Right cardiac atrium (tissue), 5 donors: ENCODE measurements around the gene RAD50. TPM values are rescaled to one million over a fixed set of nuclear protein-coding genes. Genes with fewer than 3 reads are reported as not detected.
"Not testable (repeated sequence)": the region's sequence is repeated elsewhere in the genome, so short reads cannot be mapped to it uniquely, and the experiment has no call there.

Experiments
- ATAC-seq, 2 donors: fragments of 200-7000 bp; cut with Tn5 transposase; one replicate each; pipeline versions ENCODE4 v1.8.0 to v1.9.1; 2020; ENCODE audit warnings: moderate library complexity in 2 of 2, mild to moderate bottlenecking in 1 of 2
- DNase-seq, 3 donors: peaks; one replicate each; pipeline ENCODE4 v3.0.0-alpha.2; 2020
- H3K27ac ChIP-seq: one replicate; pipeline ENCODE4 v1.5.1; 2013; ENCODE audit warnings: mild to moderate bottlenecking, low read length, control low read depth, moderate library complexity
- H3K27me3 ChIP-seq: one replicate; pipeline ENCODE4 v1.6.1; 2013; ENCODE audit not compliant: control insufficient read depth, insufficient read depth
- H3K4me1 ChIP-seq: one replicate; pipeline ENCODE4 v1.6.1; 2013; ENCODE audit warnings: low read length; ENCODE audit not compliant: control insufficient read depth, insufficient read depth
- H3K4me3 ChIP-seq: one replicate; pipeline ENCODE4 v1.5.1; 2013; ENCODE audit warnings: low read length, control low read depth
- H3K9me3 ChIP-seq: one replicate; pipeline ENCODE4 v1.6.1; 2013; ENCODE audit warnings: low read length; ENCODE audit not compliant: control insufficient read depth
- WGBS: extraction: QIAGEN DNeasy Blood & Tissue Kit; methylation state at CpG from one replicate; pipeline ENCODE4 v1.1.7; 2013; 5-methylcytosine and 5-hydroxymethylcytosine counted together
- intact Hi-C, 4 donors: fragments of 100-400 bp; cut with DNase I; formaldehyde crosslinking; loops; one replicate each; pipeline versions ENCODE4 v1.11.0 to v1.14.0; 2022 to 2023
- long read RNA-seq, 4 donors: library from polyadenylated mRNA; unstranded; transcript quantifications; one replicate each; pipeline ENCODE4 v2.0.0, GENCODE V29; 2020 to 2021
- polyA plus RNA-seq: library from polyadenylated mRNA; stranded (reverse); fragments of 200-250 nt; gene quantifications from one replicate; pipeline ENCODE4 v1.2.3, GENCODE V29; 2013
- total RNA-seq, 4 donors: library from RNA; stranded (reverse); fragmentation: NEBNext Ultra II Directional; extraction: Animal tissue kit (Norgen Biotek cat#: 25700); gene quantifications; one replicate each; pipeline ENCODE4 v1.2.1, GENCODE V29; 2021
- donor health status: healthy with polysubstance abuse.
- donor health status: DM: no; HTN: yes; CAD: no.
- donor health status: DM: no; HTN: no; CAD: no.
- donor health status: DM: no; HTN: yes; CAD: no; lungs with severe emphysema.
- donor health status: DM: yes; HTN: yes; CAD: no.

RAD50 gene
- total RNA-seq (10 to 100 TPM; 22.7 to 32.0 (median 29.8) TPM), polyA plus RNA-seq (8.0 TPM)
- long read RNA-seq, donor 1, full-length matches to known transcripts: 2 of 40 reads
- long read RNA-seq, donor 1, partial matches to known transcripts: 34 of 40 reads
- long read RNA-seq, donor 1, other reads (novel, unspliced or antisense): 4 of 40 reads
- long read RNA-seq, donor 2, full-length matches to known transcripts: 3 of 9 reads
- long read RNA-seq, donor 2, partial matches to known transcripts: 2 of 9 reads
- long read RNA-seq, donor 2, other reads (novel, unspliced or antisense): 4 of 9 reads
- long read RNA-seq, donor 3, partial matches to known transcripts: 61 of 67 reads
- long read RNA-seq, donor 3, other reads (novel, unspliced or antisense): 6 of 67 reads
- long read RNA-seq, donor 4, full-length matches to known transcripts: 3 of 5 reads
- long read RNA-seq, donor 4, partial matches to known transcripts: 0 of 5 reads
- long read RNA-seq, donor 4, other reads (novel, unspliced or antisense): 2 of 5 reads

GRCh38 chr5:132556763-132557477, at the start of gene RAD50:
RAD50 (plus strand) TSS chr5:132556977; CDS start chr5:132557325, 348 bp downstream.
- under 1% methylated on average over 53 of the region's 53 CpGs for WGBS
- Histone ChIP-seq H3K9me3 (no peaks in the 10 kb centered on the region), H3K4me3 (peak within 1 kb of the TSS; percentile 59), H3K27ac (peak within 1 kb of the TSS; percentile 61), H3K27me3 (no peaks in the 10 kb centered on the region), H3K4me1 (no peaks in the 10 kb centered on the region)
- DNase-seq (peak; percentile 95 to 98 (median 97)), ATAC-seq (peak; percentile 99)
- intact Hi-C loops: no loop called here

GRCh38 chr5:132510076-132510475, 46.7 kb upstream of the RAD50 start:
- no peaks in the 10 kb centered on the region for H3K27me3 ChIP-seq
- intact Hi-C loops: no loop called here
- ATAC-seq: no peak
- peaks cover 2% of the 10 kb centered on the region for H3K4me1 ChIP-seq
- H3K9me3 ChIP-seq: no peaks in the 10 kb centered on the region
- H3K4me3 ChIP-seq: no peak overlapping the region
- DNase-seq: no peak
- no peak overlapping the region for H3K27ac ChIP-seq

- H3K27ac ChIP-seq, intact Hi-C loops, H3K4me1 ChIP-seq, H3K27me3 ChIP-seq, H3K9me3 ChIP-seq, ATAC-seq, H3K4me3 ChIP-seq: not testable (repeated sequence)
- 95% methylated on average over 16 of the region's 25 CpGs for WGBS
- peak in 1 of 3 donors; percentile 43 for DNase-seq
Observed at GRCh38 chr5:132513618-132514336, 43.0 kb upstream of the RAD50 start.

GRCh38 chr5:132522067-132522466, 34.7 kb upstream of the RAD50 start:
- not testable (repeated sequence) for H3K27me3 ChIP-seq, DNase-seq, H3K9me3 ChIP-seq, H3K27ac ChIP-seq, H3K4me1 ChIP-seq, H3K4me3 ChIP-seq, ATAC-seq
- intact Hi-C loops: loop anchor here in 1 of 4 donors (10.0 kb wide), 1 partner anchor 303 kb away; no protein-coding TSS in a partner anchor
- WGBS: 86% methylated on average over 1 of the region's 1 CpG

- not testable (repeated sequence) for H3K27ac ChIP-seq, H3K4me3 ChIP-seq, DNase-seq, H3K4me1 ChIP-seq, H3K9me3 ChIP-seq, ATAC-seq, H3K27me3 ChIP-seq
- intact Hi-C loops: loop anchor here in 1 of 4 donors (10.0 kb wide), 1 partner anchor 300 kb away; no protein-coding TSS in a partner anchor
- 83% methylated on average over 5 of the region's 5 CpGs for whole genome bisulfite sequencing
Observed at GRCh38 chr5:132524877-132525276, 31.9 kb upstream of the RAD50 start.

- no peaks in the 10 kb centered on the region for H3K27me3 ChIP-seq
- H3K4me3 ChIP-seq: no peak overlapping the region
- H3K9me3 ChIP-seq: no peaks in the 10 kb centered on the region
- H3K4me1 ChIP-seq: no peaks in the 10 kb centered on the region
- intact Hi-C loops: loop anchor here in 1 of 4 donors (10.0 kb wide), 1 partner anchor 299 kb away; no protein-coding TSS in a partner anchor
- no peak overlapping the region for H3K27ac ChIP-seq
- no peak for ATAC-seq
- no peak for DNase-seq
Observed at GRCh38 chr5:132525299-132525724, 31.5 kb upstream of the RAD50 start.

GRCh38 chr5:132526290-132526973, 30.3 kb upstream of the RAD50 start:
- intact Hi-C loops: loop anchor here in 1 of 4 donors (10.0 kb wide), 1 partner anchor 298 kb away; no protein-coding TSS in a partner anchor
- Histone ChIP-seq H3K27me3 (no peaks in the 10 kb centered on the region), H3K27ac (no peak overlapping the region), H3K4me3 (no peak overlapping the region), H3K9me3 (no peaks in the 10 kb centered on the region), H3K4me1 (no peaks in the 10 kb centered on the region)
- peak in 2 of 3 donors; percentile 43 to 62 for DNase-seq
- 38% methylated on average over 11 of the region's 11 CpGs for WGBS
- peak; percentile 84 to 86 for ATAC-seq

- intact Hi-C loops: loop anchor here in 1 of 4 donors (10.0 kb wide), 1 partner anchor 298 kb away; no protein-coding TSS in a partner anchor
- ATAC-seq: no peak
- H3K9me3 ChIP-seq: no peaks in the 10 kb centered on the region
- no peak for DNase-seq
- H3K4me3 ChIP-seq: no peak overlapping the region
- peaks cover 2% of the 10 kb centered on the region for H3K4me1 ChIP-seq
- H3K27me3 ChIP-seq: no peaks in the 10 kb centered on the region
- WGBS: 67% methylated on average over 8 of the region's 8 CpGs
- no peak overlapping the region for H3K27ac ChIP-seq
Observed at GRCh38 chr5:132526974-132527564, 29.7 kb upstream of the RAD50 start.

- H3K27ac ChIP-seq: no peak overlapping the region
- WGBS: 91% methylated on average over 2 of the region's 2 CpGs
Observed at GRCh38 chr5:132528021-132528420, 28.8 kb upstream of the RAD50 start.

More at GRCh38 chr5:132528021-132528420, 28.8 kb upstream of the RAD50 start:
- no peak overlapping the region for H3K4me3 ChIP-seq
- no peak for ATAC-seq
- no peaks in the 10 kb centered on the region for H3K9me3 ChIP-seq
- no peak for DNase-seq
- H3K27me3 ChIP-seq: no peaks in the 10 kb centered on the region
- intact Hi-C loops: loop anchor here in 1 of 4 donors (10.0 kb wide), 1 partner anchor 297 kb away; no protein-coding TSS in a partner anchor
- H3K4me1 ChIP-seq: peaks cover 2% of the 10 kb centered on the region
